Thymus (tissue), 11 donors: ENCODE data around the gene RNF168. TPM values are rescaled to one million over a fixed set of nuclear protein-coding genes. Genes with fewer than 3 reads are reported as not detected.
A peak's percentile ranks its signal among the peaks of the same experiment; 100 is the strongest.
"Not testable (repeated sequence)": the region's sequence is repeated elsewhere in the genome, so short reads cannot be mapped to it uniquely, and the experiment has no call there.

Experiments
- DNase-seq, 9 donors: peaks; one replicate each; pipeline ENCODE4 v3.0.0-alpha.2; 2013; ENCODE audit warnings: low spot score in 9 of 9, low read depth in 6 of 9, missing footprints in 1 of 9
- H3K27ac ChIP-seq, 2 donors: one replicate each; pipeline ENCODE4 v1.5.1; 2013; ENCODE audit warnings: control low read depth in 1 of 2, low read depth in 1 of 2, low read length in 1 of 2, mild to moderate bottlenecking in 1 of 2, moderate library complexity in 1 of 2
- H3K27me3 ChIP-seq, 2 donors: one replicate each; pipeline ENCODE4 v1.5.1; 2013; ENCODE audit warnings: low read length in 1 of 2; ENCODE audit not compliant: control insufficient read depth in 2 of 2, insufficient read depth in 1 of 2
- H3K36me3 ChIP-seq, 2 donors: one replicate each; pipeline ENCODE4 v1.5.1; 2013; ENCODE audit warnings: low read length in 1 of 2, mild to moderate bottlenecking in 1 of 2, moderate library complexity in 1 of 2; ENCODE audit not compliant: control insufficient read depth in 2 of 2, insufficient read depth in 2 of 2
- H3K4me1 ChIP-seq, 2 donors: one replicate each; pipeline ENCODE4 v1.5.1; 2013; ENCODE audit warnings: low read length in 2 of 2; ENCODE audit not compliant: control insufficient read depth in 2 of 2, insufficient read depth in 2 of 2
- H3K4me3 ChIP-seq, 2 donors: one replicate each; pipeline ENCODE4 v1.5.1; 2013; ENCODE audit warnings: low read length in 2 of 2, control low read depth in 1 of 2, mild to moderate bottlenecking in 1 of 2
- H3K9me3 ChIP-seq, 2 donors: one replicate each; pipeline ENCODE4 v1.5.1; 2013; ENCODE audit warnings: low read length in 1 of 2, mild to moderate bottlenecking in 1 of 2; ENCODE audit not compliant: control insufficient read depth in 2 of 2, insufficient read depth in 1 of 2
- WGBS: extraction: QIAGEN DNeasy Blood & Tissue Kit; methylation state at CpG from one replicate; pipeline ENCODE4 v1.1.7; 2013; 5-methylcytosine and 5-hydroxymethylcytosine counted together
- polyA plus RNA-seq: library from polyadenylated mRNA; stranded (reverse); fragments of 200-250 nt; gene quantifications from one replicate; pipeline ENCODE4 v1.2.3, GENCODE V29; 2013
- total RNA-seq: library from RNA; stranded (reverse); fragments of 120-200 nt; gene quantifications from one replicate; pipeline ENCODE4 v1.2.4, GENCODE V29; 2013
- donor health status: healthy.

The RNF168 gene
- total and polyA plus RNA-seq, 2 donors = 8.4 to 15.9 TPM

- Histone ChIP-seq H3K4me1 (no peaks in the 10 kb centered on the region), H3K4me3 (no peak overlapping the region), H3K27ac (no peak overlapping the region), H3K36me3 (no peaks in the 10 kb centered on the region), H3K9me3 (peaks cover 17 to 56% of the 10 kb centered on the region in 2 donors), H3K27me3 (no peaks in the 10 kb centered on the region)
- WGBS = 56% methylated on average over 12 of the region's 12 CpGs
- DNase-seq = peak in 1 of 9 donors; percentile 28
Observed at GRCh38 chr3:196518966-196519717, 15.6 kb upstream of the RNF168 start.

- 94% methylated on average over 2 of the region's 2 CpGs for WGBS
- H3K9me3 ChIP-seq = peaks cover 17 to 56% of the 10 kb centered on the region in 2 donors
Observed at GRCh38 chr3:196517919-196518318, 14.4 kb upstream of the RNF168 start.

GRCh38 chr3:196517162-196517800 is 13.7 kb upstream of the RNF168 start:
- WGBS = 96% methylated on average over 2 of the region's 2 CpGs
- H3K4me3 ChIP-seq = no peak overlapping the region

More at GRCh38 chr3:196517919-196518318, 14.4 kb upstream of the RNF168 start:
- Histone ChIP-seq H3K27me3 (no peaks in the 10 kb centered on the region), H3K4me3 (no peak overlapping the region), H3K36me3 (no peaks in the 10 kb centered on the region), H3K4me1 (no peaks in the 10 kb centered on the region), H3K27ac (no peak overlapping the region)
- no peak for DNase-seq

GRCh38 chr3:196514913-196515621 is 11.5 kb upstream of the RNF168 start, which contains the start of gene SMCO1:
Gene SMCO1, minus strand, starts transcription at chr3:196515346. Its CDS starts 137 bp downstream, at chr3:196515209.
- Histone ChIP-seq H3K27me3 (no peaks in the 10 kb centered on the region), H3K4me3 (no peak within 1 kb of the TSS), H3K27ac (no peak within 1 kb of the TSS), H3K36me3 (no peaks in the 10 kb centered on the region), H3K9me3 (peaks cover 14 to 34% of the 10 kb centered on the region in 2 donors), H3K4me1 (no peaks in the 10 kb centered on the region)
- 96% methylated on average over 10 of the region's 10 CpGs for WGBS
- no peak for DNase-seq

More at GRCh38 chr3:196517162-196517800, 13.7 kb upstream of the RNF168 start:
- no peak overlapping the region for H3K27ac ChIP-seq
- no peak for DNase-seq
- H3K9me3 ChIP-seq = peaks cover 17 to 54% of the 10 kb centered on the region in 2 donors
- H3K4me1 ChIP-seq = no peaks in the 10 kb centered on the region
- no peaks in the 10 kb centered on the region for H3K36me3 ChIP-seq
- no peaks in the 10 kb centered on the region for H3K27me3 ChIP-seq

GRCh38 chr3:196514350-196514716 is 10.8 kb upstream of the RNF168 start:
- DNase-seq = no peak
- Histone ChIP-seq H3K4me1 (no peaks in the 10 kb centered on the region), H3K36me3 (no peaks in the 10 kb centered on the region), H3K27ac (no peak overlapping the region), H3K27me3 (no peaks in the 10 kb centered on the region), H3K9me3 (peaks cover 13 to 29% of the 10 kb centered on the region in 2 donors), H3K4me3 (no peak overlapping the region)
- WGBS = 99% methylated on average over 1 of the region's 1 CpG

GRCh38 chr3:196513697-196514349 is 10.3 kb upstream of the RNF168 start:
- Histone ChIP-seq H3K9me3 (peaks cover 8 to 24% of the 10 kb centered on the region in 2 donors), H3K36me3 (no peaks in the 10 kb centered on the region), H3K4me1 (no peaks in the 10 kb centered on the region), H3K4me3 (no peak overlapping the region), H3K27me3 (no peaks in the 10 kb centered on the region), H3K27ac (no peak overlapping the region)
- 95% methylated on average over 8 of the region's 8 CpGs for WGBS
- no peak for DNase-seq

GRCh38 chr3:196511646-196512425 is 8.3 kb upstream of the RNF168 start:
- H3K27ac ChIP-seq, H3K27me3 ChIP-seq, DNase-seq, H3K36me3 ChIP-seq, H3K4me3 ChIP-seq, H3K4me1 ChIP-seq, H3K9me3 ChIP-seq: not testable (repeated sequence)
- WGBS = 63% methylated on average over 14 of the region's 15 CpGs

- H3K27ac ChIP-seq, H3K27me3 ChIP-seq, H3K4me1 ChIP-seq, DNase-seq, H3K36me3 ChIP-seq, H3K4me3 ChIP-seq, H3K9me3 ChIP-seq: not testable (repeated sequence)
- 100% methylated on average over 1 of the region's 1 CpG for WGBS
Observed at GRCh38 chr3:196511108-196511507, 7.5 kb upstream of the RNF168 start.
